Panc1 (cell line): ENCODE measurements around the gene PRODH2.

Experiments
- POLR2AphosphoS5 ChIP-seq: IDR thresholded peaks from 2 replicates; pipeline ENCODE4 v1.6.1; 2012; ENCODE audit warnings: mild to moderate bottlenecking, low read depth, low read length, moderate library complexity
- REST ChIP-seq, 2 experiments: IDR thresholded peaks; 2 replicates each; pipeline ENCODE4 v1.6.1; 2011 to 2012; ENCODE audit warnings: low read depth in 2 of 2, control low read depth in 1 of 2, low read length in 1 of 2, mild to moderate bottlenecking in 1 of 2, moderate library complexity in 1 of 2; ENCODE audit not compliant: insufficient read depth in 1 of 2
- SIN3A ChIP-seq: IDR thresholded peaks from 2 replicates; pipeline ENCODE4 v1.6.1; 2012; ENCODE audit warnings: low read depth, mild to moderate bottlenecking, low read length, moderate library complexity, borderline replicate concordance; ENCODE audit not compliant: insufficient read depth
- TCF7L2 ChIP-seq: IDR thresholded peaks from 2 replicates; pipeline ENCODE4 v1.6.1; 2011; ENCODE audit warnings: mild to moderate bottlenecking, low read depth, low read length, inconsistent platforms
- TF ChIP-seq, protein P1 (sequence below): fragments of 450-650 bp; IDR thresholded peaks from 2 replicates; pipeline ENCODE4 v1.5.1; 2017; ENCODE audit warnings: mild to moderate bottlenecking

- TF ChIP-seq, protein P1, sequence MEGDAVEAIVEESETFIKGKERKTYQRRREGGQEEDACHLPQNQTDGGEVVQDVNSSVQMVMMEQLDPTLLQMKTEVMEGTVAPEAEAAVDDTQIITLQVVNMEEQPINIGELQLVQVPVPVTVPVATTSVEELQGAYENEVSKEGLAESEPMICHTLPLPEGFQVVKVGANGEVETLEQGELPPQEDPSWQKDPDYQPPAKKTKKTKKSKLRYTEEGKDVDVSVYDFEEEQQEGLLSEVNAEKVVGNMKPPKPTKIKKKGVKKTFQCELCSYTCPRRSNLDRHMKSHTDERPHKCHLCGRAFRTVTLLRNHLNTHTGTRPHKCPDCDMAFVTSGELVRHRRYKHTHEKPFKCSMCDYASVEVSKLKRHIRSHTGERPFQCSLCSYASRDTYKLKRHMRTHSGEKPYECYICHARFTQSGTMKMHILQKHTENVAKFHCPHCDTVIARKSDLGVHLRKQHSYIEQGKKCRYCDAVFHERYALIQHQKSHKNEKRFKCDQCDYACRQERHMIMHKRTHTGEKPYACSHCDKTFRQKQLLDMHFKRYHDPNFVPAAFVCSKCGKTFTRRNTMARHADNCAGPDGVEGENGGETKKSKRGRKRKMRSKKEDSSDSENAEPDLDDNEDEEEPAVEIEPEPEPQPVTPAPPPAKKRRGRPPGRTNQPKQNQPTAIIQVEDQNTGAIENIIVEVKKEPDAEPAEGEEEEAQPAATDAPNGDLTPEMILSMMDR: no peak
- TF ChIP-seq REST (IDR thresholded peaks at IDR 0.05; ENCODE audit: insufficient read depth in 1 of 2, low read depth in 2 of 2, low read length in 1 of 2) (no peak), POLR2AphosphoS5 (no peak), SIN3A (no peak), TCF7L2 (no peak)
Measured at GRCh38 chr19:35797663-35798062, 15.0 kb downstream of the PRODH2 start.
